DND-41 (cell line): ENCODE results near the gene RNF150.

Experiments used
- EZH2 ChIP-seq: IDR thresholded peaks from 3 replicates; pipeline ENCODE4 v1.6.1; 2012; ENCODE audit warnings: borderline replicate concordance, low read depth, mild to moderate bottlenecking, moderate library complexity, low read length, inconsistent platforms; ENCODE audit not compliant: severe bottlenecking
- TF ChIP-seq, protein P1 (sequence below): IDR thresholded peaks from 2 replicates; pipeline ENCODE4 v1.5.1; 2012; ENCODE audit warnings: borderline replicate concordance, low read length, moderate library complexity, mild to moderate bottlenecking; ENCODE audit not compliant: poor library complexity, severe bottlenecking; ENCODE audit errors: extremely low read depth

- TF ChIP-seq, protein P1, sequence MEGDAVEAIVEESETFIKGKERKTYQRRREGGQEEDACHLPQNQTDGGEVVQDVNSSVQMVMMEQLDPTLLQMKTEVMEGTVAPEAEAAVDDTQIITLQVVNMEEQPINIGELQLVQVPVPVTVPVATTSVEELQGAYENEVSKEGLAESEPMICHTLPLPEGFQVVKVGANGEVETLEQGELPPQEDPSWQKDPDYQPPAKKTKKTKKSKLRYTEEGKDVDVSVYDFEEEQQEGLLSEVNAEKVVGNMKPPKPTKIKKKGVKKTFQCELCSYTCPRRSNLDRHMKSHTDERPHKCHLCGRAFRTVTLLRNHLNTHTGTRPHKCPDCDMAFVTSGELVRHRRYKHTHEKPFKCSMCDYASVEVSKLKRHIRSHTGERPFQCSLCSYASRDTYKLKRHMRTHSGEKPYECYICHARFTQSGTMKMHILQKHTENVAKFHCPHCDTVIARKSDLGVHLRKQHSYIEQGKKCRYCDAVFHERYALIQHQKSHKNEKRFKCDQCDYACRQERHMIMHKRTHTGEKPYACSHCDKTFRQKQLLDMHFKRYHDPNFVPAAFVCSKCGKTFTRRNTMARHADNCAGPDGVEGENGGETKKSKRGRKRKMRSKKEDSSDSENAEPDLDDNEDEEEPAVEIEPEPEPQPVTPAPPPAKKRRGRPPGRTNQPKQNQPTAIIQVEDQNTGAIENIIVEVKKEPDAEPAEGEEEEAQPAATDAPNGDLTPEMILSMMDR = no peak
- no peak for TF ChIP-seq EZH2
Observed at GRCh38 chr4:140816806-140817510, 316.3 kb downstream of the RNF150 start.
